CD4-positive, alpha-beta T cell treated with Interleukin-1 beta for 1 hour (primary cell): ENCODE measurements around the gene RNF130.

Experiments
- DNase-seq, 2 donors: peaks; one replicate each; pipeline ENCODE4 v3.0.0-alpha.2; 2020 to 2022

Gene RNF130, protein sequence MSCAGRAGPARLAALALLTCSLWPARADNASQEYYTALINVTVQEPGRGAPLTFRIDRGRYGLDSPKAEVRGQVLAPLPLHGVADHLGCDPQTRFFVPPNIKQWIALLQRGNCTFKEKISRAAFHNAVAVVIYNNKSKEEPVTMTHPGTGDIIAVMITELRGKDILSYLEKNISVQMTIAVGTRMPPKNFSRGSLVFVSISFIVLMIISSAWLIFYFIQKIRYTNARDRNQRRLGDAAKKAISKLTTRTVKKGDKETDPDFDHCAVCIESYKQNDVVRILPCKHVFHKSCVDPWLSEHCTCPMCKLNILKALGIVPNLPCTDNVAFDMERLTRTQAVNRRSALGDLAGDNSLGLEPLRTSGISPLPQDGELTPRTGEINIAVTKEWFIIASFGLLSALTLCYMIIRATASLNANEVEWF

GRCh38 chr5:180071531-180072255, at the start of gene RNF130:
RNF130 (minus strand) TSS chr5:180071759; CDS start chr5:180071702, 57 bp downstream.
- peak; percentile 86 to 89 for DNase-seq

DNA sequence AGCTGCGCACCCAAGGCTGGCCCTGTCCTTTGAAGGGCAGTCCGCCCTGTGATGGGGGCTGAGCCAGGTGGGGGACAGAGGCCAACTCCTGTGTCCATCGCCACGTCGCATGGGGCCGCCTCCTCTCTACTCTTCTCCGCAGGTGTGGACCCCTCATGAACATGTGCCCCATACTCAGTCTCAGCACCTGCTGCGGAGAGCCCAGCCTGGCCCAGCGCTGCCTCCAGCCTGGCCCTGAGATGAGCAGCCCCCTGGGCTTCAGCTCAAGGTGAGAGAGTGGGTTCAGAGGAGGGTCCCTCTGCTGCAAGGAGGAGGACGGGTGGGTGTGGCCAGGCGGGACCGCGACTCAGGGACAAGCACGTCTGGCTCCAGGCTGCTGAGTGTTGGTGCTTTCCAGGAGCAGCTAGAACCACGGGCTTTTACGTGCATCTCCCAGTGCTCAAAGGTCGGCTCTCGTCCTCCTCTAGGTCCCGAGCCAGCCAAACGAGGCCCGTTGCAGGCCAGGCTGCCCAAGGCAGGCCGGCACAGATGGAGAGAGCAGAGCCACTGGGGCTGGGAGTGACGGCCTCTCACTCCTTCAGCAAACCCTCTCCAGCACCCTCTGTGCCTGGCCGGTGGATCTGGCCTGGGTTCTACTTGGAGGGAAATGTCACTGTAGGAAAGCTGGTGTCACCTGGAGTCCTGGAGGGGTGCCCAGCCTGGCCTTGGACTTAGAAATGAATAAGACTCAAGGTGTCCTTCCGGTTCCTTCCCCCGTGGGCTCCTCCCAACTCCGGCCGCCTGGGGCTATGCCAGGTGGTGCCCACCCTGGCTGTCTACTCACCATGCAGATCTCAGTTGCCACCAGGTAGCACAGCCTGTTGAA, 48.9 kb upstream of the RNF130 start:
- DNase-seq = no peak

DNA sequence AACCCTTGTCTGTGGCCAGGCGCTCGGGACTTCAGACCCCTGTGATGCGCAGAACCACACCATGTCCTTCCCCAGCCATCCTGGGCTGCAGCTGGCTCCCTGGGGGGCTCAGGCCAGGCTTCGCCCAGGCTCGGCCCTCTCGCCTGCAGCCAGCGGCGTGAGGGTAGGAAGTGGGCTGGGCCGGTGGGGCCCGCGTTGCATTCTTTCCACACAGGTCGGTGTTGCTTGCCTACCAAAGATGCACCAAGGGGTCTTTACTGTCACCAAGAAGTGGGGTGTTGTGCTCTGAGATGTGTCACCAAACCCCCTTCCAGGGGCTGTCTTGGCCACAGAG, 48.3 kb upstream of the RNF130 start:
- DNase-seq = no peak

- DNase-seq = no peak
Measured at GRCh38 chr5:180119031-180119902, 47.7 kb upstream of the RNF130 start.

DNA sequence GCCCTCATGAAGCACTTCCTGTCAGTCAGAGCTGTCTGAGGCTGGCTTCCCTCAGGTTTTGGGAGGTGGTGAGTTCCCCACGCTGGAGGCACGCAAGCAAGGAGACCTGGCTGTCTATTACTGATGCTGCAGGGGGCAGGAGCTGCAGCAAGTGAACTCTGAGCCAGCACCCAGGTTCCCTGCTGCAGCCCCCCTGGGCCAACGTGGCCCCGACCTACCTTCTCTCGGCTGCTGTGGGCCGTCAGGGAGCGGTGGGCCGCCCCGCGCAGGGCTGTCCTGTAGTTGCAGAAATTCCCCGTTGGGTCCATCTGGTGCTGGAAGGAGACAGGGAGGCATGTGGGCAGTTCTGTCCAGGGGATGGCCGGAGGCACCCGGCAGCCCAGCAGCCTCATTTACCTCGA, 46.8 kb upstream of the RNF130 start:
- no peak for DNase-seq

- no peak for DNase-seq
Measured at GRCh38 chr5:180117000-180117725, 45.6 kb upstream of the RNF130 start.

DNA sequence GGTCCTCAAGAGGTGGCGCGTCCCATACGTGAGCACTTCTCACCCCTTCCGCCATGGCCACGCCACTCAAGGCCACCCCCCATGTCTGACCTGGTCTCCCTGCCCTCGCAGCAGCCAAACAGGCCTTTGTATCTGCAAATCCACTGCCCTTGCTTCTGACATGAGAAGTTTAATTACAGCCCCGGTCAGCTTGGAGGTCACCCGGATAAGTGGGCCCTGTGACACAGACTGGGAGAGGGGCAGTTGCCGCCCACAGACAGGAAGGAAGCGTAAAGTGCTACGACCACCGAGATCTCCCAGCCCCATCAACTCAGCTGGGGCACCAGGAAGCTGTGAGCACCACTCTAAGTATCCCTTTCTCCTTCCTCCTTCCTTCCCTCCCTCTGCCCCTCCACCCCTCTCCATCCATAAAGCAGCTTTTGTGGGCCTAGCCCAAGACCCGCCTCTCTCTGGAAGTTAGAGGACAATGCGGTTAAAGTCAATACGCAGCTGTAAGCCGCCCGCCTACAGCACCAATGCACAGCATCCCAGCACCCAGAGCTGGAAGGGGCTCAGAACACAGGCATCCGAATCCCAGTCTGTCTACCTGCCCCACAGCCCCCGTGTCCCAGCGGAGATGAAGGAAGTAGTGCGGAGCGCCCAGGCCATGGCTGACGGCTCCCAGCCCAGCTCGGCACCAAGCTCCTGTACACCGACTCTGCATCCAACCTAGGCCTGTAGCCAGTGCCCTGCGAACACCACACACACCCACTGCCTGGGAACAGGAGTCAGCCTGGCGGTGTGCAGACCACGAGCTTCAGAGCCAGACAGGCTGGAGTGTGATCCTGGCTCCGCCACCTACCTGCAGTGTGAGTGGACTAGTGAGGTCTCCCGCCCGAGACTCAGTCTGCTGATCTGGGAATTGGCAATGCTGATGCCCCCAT, 44.8 kb upstream of the RNF130 start:
- DNase-seq = no peak

- DNase-seq = no peak
Measured at GRCh38 chr5:180115326-180116076, 43.9 kb upstream of the RNF130 start.

DNA sequence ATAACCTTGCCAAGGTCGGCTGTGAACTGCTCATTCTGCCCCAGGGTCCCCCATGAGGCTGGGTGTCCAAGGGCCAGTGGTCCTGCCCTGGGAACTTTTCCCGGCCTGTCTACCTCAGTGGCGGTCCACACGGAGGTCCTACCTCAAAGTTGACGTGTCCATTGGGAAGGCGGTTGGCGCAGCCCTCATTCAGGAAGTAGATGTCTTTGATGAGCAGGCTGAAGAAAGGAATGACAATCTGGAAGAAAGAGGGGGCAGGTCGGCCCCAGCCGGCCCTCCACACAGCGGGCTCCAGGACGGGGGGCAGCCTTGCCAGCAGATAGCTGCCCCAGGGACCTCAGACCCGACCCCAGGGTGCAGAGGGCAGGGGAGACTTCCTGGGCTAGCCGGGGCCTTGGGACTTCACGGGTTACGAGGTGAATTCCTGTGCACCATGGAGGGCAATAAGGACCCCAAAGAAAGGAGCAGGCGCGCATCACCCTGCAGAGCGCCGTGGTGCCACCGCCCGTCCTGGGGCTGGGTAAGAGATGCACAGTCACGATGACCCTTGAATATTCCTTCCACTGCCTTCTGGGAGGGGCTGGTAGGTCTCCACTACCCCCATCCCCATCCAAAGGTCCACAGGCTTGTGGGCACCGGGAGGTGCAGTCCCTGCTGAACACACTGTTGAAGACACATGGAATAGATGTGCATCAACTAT, 42.9 kb upstream of the RNF130 start:
- DNase-seq = no peak

DNA sequence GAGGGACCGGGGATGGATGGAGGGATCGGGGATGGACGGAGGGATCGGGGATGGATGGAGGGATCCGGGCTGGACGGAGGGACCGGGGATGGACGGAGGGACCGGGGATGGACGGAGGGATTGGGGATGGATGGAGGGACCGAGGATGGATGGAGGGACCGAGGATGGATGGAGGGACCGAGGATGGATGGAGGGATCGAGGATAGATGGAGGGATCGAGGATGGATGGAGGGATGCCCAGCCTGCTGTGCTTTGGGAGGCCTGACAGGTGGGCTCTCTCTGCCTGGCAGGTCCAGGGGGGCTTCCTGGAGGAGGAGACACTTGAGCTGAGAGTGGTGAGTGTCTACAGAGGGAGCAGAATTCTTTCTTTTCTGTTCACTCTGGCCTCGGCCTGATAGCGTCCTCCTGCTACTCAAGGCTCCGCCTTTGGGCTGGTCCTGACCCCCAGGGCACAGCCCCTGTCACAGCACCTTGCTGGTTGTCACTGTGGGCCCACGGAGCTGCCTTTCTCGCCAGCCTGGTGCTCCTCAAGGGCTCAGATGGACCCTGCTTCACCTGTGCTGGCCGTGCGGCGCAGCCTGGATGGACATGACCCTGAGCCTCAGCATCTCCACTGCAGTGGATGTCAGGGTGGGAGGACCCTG, 42.2 kb upstream of the RNF130 start:
- DNase-seq = no peak

DNA sequence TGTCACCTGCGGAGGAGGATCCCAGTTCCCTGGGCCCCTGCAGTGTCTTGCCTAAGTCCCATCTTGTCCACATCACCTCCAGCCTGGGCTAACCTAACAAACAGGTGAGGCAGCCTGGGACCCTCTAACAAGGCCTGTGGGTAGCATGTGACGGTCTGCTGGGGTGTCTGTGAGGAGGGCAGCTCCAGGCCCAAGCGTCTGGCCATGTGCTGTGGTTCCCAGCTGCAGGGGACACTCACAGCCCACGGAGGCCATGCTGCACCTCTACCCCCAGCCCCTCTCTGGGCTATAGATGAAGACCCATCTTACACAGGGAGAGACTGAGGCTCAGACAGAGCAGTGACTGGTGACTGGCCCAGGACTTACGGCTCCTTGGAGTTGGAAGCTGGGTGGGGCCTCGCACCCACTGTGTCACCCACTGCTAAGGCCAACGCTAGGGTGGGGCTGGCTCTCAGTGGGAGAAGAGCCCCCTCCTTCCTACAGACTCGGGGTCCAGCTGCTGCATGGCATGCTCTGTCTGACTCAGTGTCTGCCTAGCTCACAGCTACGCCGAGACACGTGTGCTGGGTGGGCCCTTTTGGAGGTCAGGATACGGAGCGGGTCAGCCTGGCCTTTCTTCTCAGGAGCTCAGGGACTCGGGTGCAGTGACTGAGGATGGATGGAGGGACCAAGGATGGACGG, 40.8 kb upstream of the RNF130 start:
- no peak for DNase-seq

DNA sequence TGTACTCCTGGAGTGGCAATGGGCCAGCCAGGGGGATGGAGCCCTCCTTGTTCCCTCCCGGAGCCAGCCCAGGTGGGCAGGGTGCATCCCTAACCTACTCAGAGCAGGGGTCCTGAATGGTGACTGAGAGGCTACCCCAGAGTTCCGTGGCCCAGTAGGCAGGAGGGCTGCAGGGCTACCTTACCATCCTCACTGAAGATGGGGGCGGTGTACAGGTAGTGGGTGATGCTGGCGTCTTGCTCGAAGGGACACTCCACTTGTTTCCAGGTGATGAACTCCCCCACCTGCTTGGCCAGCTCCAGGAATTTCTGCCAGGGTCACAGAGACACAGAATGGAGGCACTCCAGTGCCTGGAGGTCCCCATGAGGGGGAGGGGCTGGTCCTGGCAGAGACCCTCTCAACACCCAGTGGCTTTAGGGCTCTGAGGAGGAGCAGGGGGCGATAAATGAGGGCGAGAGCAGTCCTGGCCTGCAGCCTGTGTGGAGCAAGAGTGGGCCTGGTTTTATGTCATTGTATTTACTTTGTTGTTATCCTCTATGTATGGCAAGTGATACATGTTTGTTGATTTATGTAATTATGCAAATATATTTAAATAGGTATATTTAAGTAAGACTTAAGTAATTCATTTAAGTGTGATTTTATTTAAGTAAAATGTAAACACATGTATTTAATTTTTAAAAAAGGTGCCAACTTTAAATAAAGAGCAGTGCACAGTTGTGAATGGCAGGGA, 39.9 kb upstream of the RNF130 start:
- no peak for DNase-seq

GRCh38 chr5:180109920-180110319, 38.4 kb upstream of the RNF130 start:
- no peak for DNase-seq

GRCh38 chr5:180107005-180107404, 35.4 kb upstream of the RNF130 start:
- no peak for DNase-seq

DNA sequence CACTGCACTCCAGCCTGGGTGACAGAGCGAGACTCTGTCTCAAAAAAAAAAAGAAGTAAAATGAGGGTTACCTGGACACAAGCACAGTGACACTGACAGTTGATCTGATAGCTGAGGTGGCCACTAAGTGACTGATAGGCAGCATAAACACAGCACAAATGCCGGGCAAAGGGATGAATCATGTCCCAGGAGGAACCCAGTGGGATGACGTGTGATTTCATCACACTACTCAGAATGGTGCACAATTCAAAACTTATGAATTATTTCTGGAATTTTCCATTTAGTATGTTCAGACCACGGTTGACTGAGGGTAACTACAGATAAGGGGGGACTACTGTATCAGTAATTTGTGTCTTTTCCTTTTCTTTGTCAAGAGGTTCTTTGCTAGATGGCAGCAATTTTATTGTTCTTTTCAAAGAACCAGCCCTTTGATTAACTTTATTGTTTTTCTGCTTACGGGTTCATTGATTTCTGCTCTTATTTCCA, 34.3 kb upstream of the RNF130 start:
- DNase-seq = no peak

DNA sequence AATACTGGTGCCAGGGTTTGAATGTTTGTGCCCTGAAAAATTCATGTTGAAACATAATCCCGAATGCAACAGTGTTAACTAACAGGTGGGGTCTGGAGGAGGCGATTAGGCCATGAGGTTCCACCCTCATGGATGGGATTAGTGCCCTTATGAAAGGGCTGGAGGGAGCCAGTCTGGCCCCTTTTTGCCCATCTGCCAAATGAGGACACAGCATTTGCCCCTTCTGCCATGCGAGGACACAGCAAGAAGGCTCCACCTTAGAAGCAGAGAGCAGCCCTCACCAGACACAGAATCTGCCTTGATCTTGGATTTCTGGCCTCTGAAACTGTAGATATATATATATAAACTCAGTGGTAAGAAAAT, 32.6 kb upstream of the RNF130 start:
- no peak for DNase-seq

GRCh38 chr5:180103487-180104167, 32.1 kb upstream of the RNF130 start:
- DNase-seq = no peak
